PC-9 (cell line): ENCODE results near the gene CDH18. TPM values are rescaled to one million over a fixed set of nuclear protein-coding genes. Genes with fewer than 3 reads are reported as not detected.
A peak's percentile ranks its signal among the peaks of the same experiment; 100 is the strongest.

ENCODE experiments used
- Bru-seq: library from RNA; stranded (reverse); fragments of 400-500 nt; gene quantifications from one replicate; lab custom pipeline; 2021; lab: Mats Ljungman, UMichigan
- BruChase-seq, 2 experiments: library from RNA; stranded (reverse); fragments of 400-500 nt; gene quantifications; one replicate each; lab custom pipeline; 2021; lab: Mats Ljungman, UMichigan
- BruUV-seq: library from RNA; stranded (reverse); fragments of 400-500 nt; replicated peaks from 2 replicates; lab custom pipeline; 2021; lab: Mats Ljungman, UMichigan
- CTCF ChIA-PET: fragments of 300-600 bp; sonication (Branson Sonifier 250); formaldehyde crosslinking; loops from one replicate; lab custom pipeline; 2022; ENCODE audit warnings: antibody characterized with exemption; lab: Charles Lee
- POLR2A ChIA-PET: fragments of 300-600 bp; sonication (Branson Sonifier 250); formaldehyde crosslinking; loops from one replicate; lab custom pipeline; 2022; ENCODE audit warnings: antibody characterized with exemption; ENCODE audit not compliant: unreplicated experiment; lab: Charles Lee
- DNase-seq, 2 experiments: peaks; one replicate each; pipeline versions ENCODE4 v3.0.0 to v3.0.0-alpha.2; 2015 to 2022; ENCODE audit warnings: mixed read lengths in 1 of 2
- H2AFZ ChIP-seq: fragments of 200-600 bp; sonication (generic); 2 replicates; pipeline ENCODE4 v1.8.1; 2017; ENCODE audit warnings: antibody characterized with exemption
- H3F3A ChIP-seq: fragments of 200-600 bp; sonication (generic); 2 replicates; pipeline ENCODE4 v1.8.1; 2017; ENCODE audit warnings: antibody characterized with exemption, mild to moderate bottlenecking, low read depth; ENCODE audit not compliant: insufficient read depth
- H3K27ac ChIP-seq: fragments of 200-600 bp; sonication (generic); 2 replicates; pipeline ENCODE4 v1.6.1; 2016; ENCODE audit warnings: mixed run types
- H3K27me3 ChIP-seq: fragments of 200-600 bp; sonication (generic); 2 replicates; pipeline ENCODE4 v1.6.1; 2016; ENCODE audit warnings: low read depth, mixed run types; ENCODE audit not compliant: insufficient read depth
- H3K36me3 ChIP-seq: fragments of 200-600 bp; sonication (generic); 2 replicates; pipeline ENCODE4 v1.6.1; 2016; ENCODE audit warnings: low read depth, mixed run types
- H3K4me1 ChIP-seq: fragments of 200-600 bp; sonication (generic); replicated peaks from 2 replicates; pipeline ENCODE4 v1.6.1; 2016; ENCODE audit warnings: mixed run types; ENCODE audit not compliant: insufficient read depth
- H3K4me2 ChIP-seq: fragments of 200-600 bp; sonication (generic); 2 replicates; pipeline ENCODE4 v1.6.1; 2017; ENCODE audit warnings: mixed run types
- H3K4me3 ChIP-seq: fragments of 200-600 bp; sonication (generic); 2 replicates; pipeline ENCODE4 v1.6.1; 2016; ENCODE audit warnings: mixed run types
- H3K79me2 ChIP-seq: fragments of 200-600 bp; sonication (generic); 2 replicates; pipeline ENCODE4 v1.6.1; 2017; ENCODE audit warnings: low read depth, mixed run types
- H3K9me2 ChIP-seq: fragments of 200-600 bp; sonication (generic); 2 replicates; pipeline ENCODE4 v1.8.1; 2017; ENCODE audit warnings: mild to moderate bottlenecking; ENCODE audit not compliant: insufficient read depth
- H3K9me3 ChIP-seq: fragments of 200-600 bp; sonication (generic); 2 replicates; pipeline ENCODE4 v1.8.1; 2016; ENCODE audit warnings: low read depth; ENCODE audit not compliant: insufficient read depth
- H4K20me1 ChIP-seq: fragments of 200-600 bp; sonication (generic); 2 replicates; pipeline ENCODE4 v1.8.1; 2017; ENCODE audit not compliant: insufficient read depth
- EZH2 ChIP-seq: fragments of 200-600 bp; sonication (generic); IDR thresholded peaks from 2 replicates; pipeline ENCODE4 v1.8.0; 2017; ENCODE audit warnings: antibody characterized with exemption, low read depth
- intact Hi-C: fragments of 100-400 bp; cut with micrococcal nuclease; formaldehyde crosslinking; loops from one replicate; pipeline ENCODE4 v1.10.0; 2022; ENCODE audit not compliant: unreplicated experiment
- long read RNA-seq: library from polyadenylated mRNA; stranded (forward); transcript quantifications from one replicate; pipeline ENCODE4 v2.0.0, GENCODE V29; 2022
- total RNA-seq: library from RNA; stranded (reverse); gene quantifications from 2 replicates; pipeline ENCODE4 v1.2.3, GENCODE V29; 2021
- TF ChIP-seq, protein P1 (sequence below): fragments of 200-600 bp; sonication (generic); conservative IDR thresholded peaks from 2 replicates; pipeline ENCODE4 v1.6.1; 2017; ENCODE audit warnings: mixed run types, antibody characterized with exemption, mild to moderate bottlenecking, moderate library complexity

Gene CDH18, protein sequence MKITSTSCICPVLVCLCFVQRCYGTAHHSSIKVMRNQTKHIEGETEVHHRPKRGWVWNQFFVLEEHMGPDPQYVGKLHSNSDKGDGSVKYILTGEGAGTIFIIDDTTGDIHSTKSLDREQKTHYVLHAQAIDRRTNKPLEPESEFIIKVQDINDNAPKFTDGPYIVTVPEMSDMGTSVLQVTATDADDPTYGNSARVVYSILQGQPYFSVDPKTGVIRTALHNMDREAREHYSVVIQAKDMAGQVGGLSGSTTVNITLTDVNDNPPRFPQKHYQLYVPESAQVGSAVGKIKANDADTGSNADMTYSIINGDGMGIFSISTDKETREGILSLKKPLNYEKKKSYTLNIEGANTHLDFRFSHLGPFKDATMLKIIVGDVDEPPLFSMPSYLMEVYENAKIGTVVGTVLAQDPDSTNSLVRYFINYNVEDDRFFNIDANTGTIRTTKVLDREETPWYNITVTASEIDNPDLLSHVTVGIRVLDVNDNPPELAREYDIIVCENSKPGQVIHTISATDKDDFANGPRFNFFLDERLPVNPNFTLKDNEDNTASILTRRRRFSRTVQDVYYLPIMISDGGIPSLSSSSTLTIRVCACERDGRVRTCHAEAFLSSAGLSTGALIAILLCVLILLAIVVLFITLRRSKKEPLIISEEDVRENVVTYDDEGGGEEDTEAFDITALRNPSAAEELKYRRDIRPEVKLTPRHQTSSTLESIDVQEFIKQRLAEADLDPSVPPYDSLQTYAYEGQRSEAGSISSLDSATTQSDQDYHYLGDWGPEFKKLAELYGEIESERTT
- total RNA-seq (not detected in 2 replicates), Bru-seq, nascent RNA (percentile 6 among the genes with signal in this experiment), BruChase-seq, experiment 1, labeled RNA remaining after a 2-hour chase (percentile 3 among the genes with signal in this experiment), BruChase-seq, experiment 2, labeled RNA remaining after a 6-hour chase (percentile 2 among the genes with signal in this experiment)
- long read RNA-seq = 0 reads

DNA sequence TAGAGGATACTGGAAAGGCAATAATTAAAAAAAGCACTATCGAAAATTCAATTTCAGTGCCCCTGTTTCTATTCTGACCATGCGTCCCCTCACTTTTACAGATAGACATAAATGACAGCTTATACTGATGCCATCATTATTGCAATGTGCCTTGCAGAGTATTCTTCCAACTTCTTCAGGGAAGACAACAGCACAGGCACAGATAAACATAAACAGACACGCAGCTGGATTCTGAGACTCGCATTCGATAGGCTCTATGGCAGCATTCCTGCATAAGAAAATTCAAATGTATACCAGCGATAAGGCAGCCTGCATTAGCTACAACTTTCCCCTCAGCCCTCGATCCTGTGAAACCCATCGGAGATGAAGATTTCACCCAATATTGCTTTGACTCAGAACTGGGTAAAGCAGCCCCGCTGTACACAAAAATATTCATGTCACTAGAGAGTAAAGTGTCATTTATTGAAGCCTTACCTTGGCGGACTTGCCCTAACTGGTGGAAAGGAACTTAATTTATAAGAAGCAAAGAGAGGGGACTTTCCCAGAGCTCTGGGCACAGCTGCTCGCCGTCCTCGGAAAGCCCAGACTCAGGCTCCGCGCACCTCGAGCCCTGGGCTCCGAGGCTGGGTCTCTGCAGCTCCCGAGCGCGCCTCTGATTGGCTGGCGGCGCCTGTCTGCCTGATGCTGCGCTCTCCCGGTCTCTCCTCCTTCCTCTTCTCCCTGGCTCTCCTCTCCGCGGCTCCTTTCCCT is at the start of gene CDH18:
Gene CDH18 (minus strand): TSS at position 589 of the 750 bp plus-strand sequence. CDS start 149,214 bp downstream, outside the sequence.
- Histone ChIP-seq H3K9me2 (no peaks in the 10 kb centered on the region), H3K27ac (no peak within 1 kb of the TSS), H2AFZ (no peak within 1 kb of the TSS), H4K20me1 (no peaks in the 10 kb centered on the region), H3K4me1 (no peaks in the 10 kb centered on the region), H3K4me3 (no peak within 1 kb of the TSS), H3K9me3 (no peaks in the 10 kb centered on the region), H3K79me2 (no peaks in the 10 kb centered on the region), H3K27me3 (0 out of 2 replicates have a peak, but pooled peaks cover 4% of the 10 kb centered on the region), H3K36me3 (no peaks in the 10 kb centered on the region), H3F3A (no peaks in the 10 kb centered on the region), H3K4me2 (peak within 1 kb of the TSS; percentile 26; the same call in 1 of the 2 replicates)
- intact Hi-C loops = no loop called here
- BruUV-seq = no TSS peak
- ChIA-PET POLR2A (no interaction called here), CTCF (no interaction called here)
- TF ChIP-seq, protein P1, sequence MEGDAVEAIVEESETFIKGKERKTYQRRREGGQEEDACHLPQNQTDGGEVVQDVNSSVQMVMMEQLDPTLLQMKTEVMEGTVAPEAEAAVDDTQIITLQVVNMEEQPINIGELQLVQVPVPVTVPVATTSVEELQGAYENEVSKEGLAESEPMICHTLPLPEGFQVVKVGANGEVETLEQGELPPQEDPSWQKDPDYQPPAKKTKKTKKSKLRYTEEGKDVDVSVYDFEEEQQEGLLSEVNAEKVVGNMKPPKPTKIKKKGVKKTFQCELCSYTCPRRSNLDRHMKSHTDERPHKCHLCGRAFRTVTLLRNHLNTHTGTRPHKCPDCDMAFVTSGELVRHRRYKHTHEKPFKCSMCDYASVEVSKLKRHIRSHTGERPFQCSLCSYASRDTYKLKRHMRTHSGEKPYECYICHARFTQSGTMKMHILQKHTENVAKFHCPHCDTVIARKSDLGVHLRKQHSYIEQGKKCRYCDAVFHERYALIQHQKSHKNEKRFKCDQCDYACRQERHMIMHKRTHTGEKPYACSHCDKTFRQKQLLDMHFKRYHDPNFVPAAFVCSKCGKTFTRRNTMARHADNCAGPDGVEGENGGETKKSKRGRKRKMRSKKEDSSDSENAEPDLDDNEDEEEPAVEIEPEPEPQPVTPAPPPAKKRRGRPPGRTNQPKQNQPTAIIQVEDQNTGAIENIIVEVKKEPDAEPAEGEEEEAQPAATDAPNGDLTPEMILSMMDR = no peak
- no peak for TF ChIP-seq EZH2
- DNase-seq = peak in 1 of 2 experiments; percentile 67

DNA sequence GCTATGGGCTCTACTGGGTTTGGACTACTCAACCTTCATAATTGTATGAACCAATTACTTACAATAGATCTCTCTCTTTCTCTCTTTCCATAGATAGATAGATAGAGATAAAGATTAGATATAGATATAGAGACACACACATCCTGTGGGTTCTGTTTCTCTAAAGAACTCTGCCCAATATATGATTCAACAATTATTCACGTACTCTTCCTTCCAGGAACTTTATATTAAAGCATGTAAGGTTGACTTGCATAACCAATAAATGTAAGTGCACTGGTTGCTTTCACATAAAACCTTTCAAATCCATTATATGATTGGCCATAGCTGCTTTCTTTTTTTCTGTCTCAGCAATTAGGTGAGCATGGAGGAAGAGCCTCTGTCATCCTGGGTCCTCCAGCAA is 46.7 kb upstream of the CDH18 start:
- H3K4me2 ChIP-seq = no peak overlapping the region
- no peaks in the 10 kb centered on the region for H3K79me2 ChIP-seq
- H3K4me3 ChIP-seq = no peak overlapping the region
- TF ChIP-seq, protein P1 = no peak
- TF ChIP-seq EZH2 = no peak
- no peak for DNase-seq
- H4K20me1 ChIP-seq = no peaks in the 10 kb centered on the region
- H3K36me3 ChIP-seq = no peaks in the 10 kb centered on the region
- ChIA-PET POLR2A (no interaction called here), CTCF (no interaction called here)
- no peaks in the 10 kb centered on the region for H3K9me2 ChIP-seq
- no peaks in the 10 kb centered on the region for H3K9me3 ChIP-seq
- BruUV-seq = no TSS peak
- H3K27me3 ChIP-seq = no peaks in the 10 kb centered on the region
- H2AFZ ChIP-seq = no peak overlapping the region
- no peak overlapping the region for H3K27ac ChIP-seq
- H3K4me1 ChIP-seq = no peaks in the 10 kb centered on the region
- no peaks in the 10 kb centered on the region for H3F3A ChIP-seq
- intact Hi-C loops = no loop called here

DNA sequence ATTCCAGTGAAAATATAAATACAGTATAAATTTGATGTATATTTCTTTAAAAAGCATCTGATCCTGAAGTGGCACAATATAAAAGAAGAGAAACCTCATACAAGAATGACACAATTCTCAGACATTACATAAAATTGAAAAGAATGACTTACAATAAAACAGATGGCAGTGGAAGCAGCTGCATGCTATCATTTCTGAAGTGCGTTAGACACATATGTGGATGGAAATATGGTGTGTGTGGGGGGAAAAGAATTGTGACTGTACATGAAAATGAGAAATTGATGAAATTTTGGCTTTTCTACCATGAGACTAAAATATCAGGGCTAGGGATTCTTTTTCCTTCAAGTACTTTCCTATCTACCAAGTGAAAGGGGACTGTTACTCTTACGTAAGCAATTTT is 45.9 kb upstream of the CDH18 start:
- Histone ChIP-seq H3K27me3 (no peaks in the 10 kb centered on the region), H3K27ac (no peak overlapping the region), H3K9me3 (no peaks in the 10 kb centered on the region), H2AFZ (no peak overlapping the region), H3K4me2 (no peak overlapping the region), H3K79me2 (no peaks in the 10 kb centered on the region), H3K4me1 (no peaks in the 10 kb centered on the region), H3K36me3 (no peaks in the 10 kb centered on the region), H3K9me2 (no peaks in the 10 kb centered on the region), H3K4me3 (no peak overlapping the region), H4K20me1 (no peaks in the 10 kb centered on the region), H3F3A (no peaks in the 10 kb centered on the region)
- POLR2A ChIA-PET = no interaction called here
- no peak for DNase-seq
- TF ChIP-seq, protein P1 = no peak
- no peak for TF ChIP-seq EZH2
- BruUV-seq = no TSS peak
- CTCF ChIA-PET = no interaction called here
- intact Hi-C loops = no loop called here
